Stomach (tissue), 9 donors: ENCODE results near the gene GCK. TPM values are rescaled to one million over a fixed set of nuclear protein-coding genes. Genes with fewer than 3 reads are reported as not detected.
A peak's percentile ranks its signal among the peaks of the same experiment; 100 is the strongest.

ENCODE experiments used
- DNase-seq, 2 donors: peaks; one replicate each; pipeline versions ENCODE4 v3.0.0 to v3.0.0-alpha.2; 2013 to 2019
- H3K27ac ChIP-seq, 5 donors: fragments of 200-600 bp in 4 of 5; sonication (generic) in 4 of 5; one replicate each; pipeline ENCODE4 v1.5.1; 2013 to 2019; ENCODE audit warnings: mild to moderate bottlenecking in 1 of 5, moderate library complexity in 1 of 5
- H3K27me3 ChIP-seq, 3 donors: fragments of 200-600 bp; sonication (generic); one replicate each; pipeline ENCODE4 v1.5.1; 2017 to 2019; ENCODE audit warnings: mixed run types in 1 of 3
- H3K36me3 ChIP-seq, 4 donors: fragments of 200-600 bp; sonication (generic); 1 replicate in 3 of 4; 2 replicates in 1 of 4; pipeline ENCODE4 v1.5.1; 2016 to 2019
- H3K4me1 ChIP-seq, 4 donors: fragments of 200-600 bp; sonication (generic); one replicate each; pipeline ENCODE4 v1.5.1; 2016 to 2019
- H3K4me3 ChIP-seq, 4 donors: fragments of 200-600 bp; sonication (generic) in 3 of 4; one replicate each; pipeline ENCODE4 v1.5.1; 2016 to 2019; ENCODE audit warnings: mild to moderate bottlenecking in 1 of 4
- H3K9me3 ChIP-seq, 4 donors: fragments of 200-600 bp; sonication (generic); one replicate each; pipeline ENCODE4 v1.5.1; 2016 to 2019
- EP300 ChIP-seq: sonication (generic); formaldehyde crosslinking; IDR thresholded peaks from one replicate; pipeline ENCODE4 v1.6.1; 2017; ENCODE audit warnings: antibody characterized with exemption
- POLR2A ChIP-seq, 4 donors: fragments of 450-650 bp; IDR thresholded peaks; one replicate each; pipeline ENCODE4 v1.6.1; 2016; ENCODE audit warnings: antibody characterized with exemption in 4 of 4, control low read depth in 2 of 4, mild to moderate bottlenecking in 1 of 4, moderate library complexity in 1 of 4
- POLR2AphosphoS5 ChIP-seq, 3 donors: sonication (generic); formaldehyde crosslinking; IDR thresholded peaks; one replicate each; pipeline ENCODE4 v1.6.1; 2016; ENCODE audit warnings: antibody characterized with exemption in 3 of 3
- WGBS, 5 donors: extraction: QIAGEN DNeasy Blood & Tissue Kit in 3 of 5; methylation state at CpG; one replicate each; pipeline versions ENCODE4 v1.1.5 to v1.1.7; 2013 to 2018; 5-methylcytosine and 5-hydroxymethylcytosine counted together
- intact Hi-C: fragments of 100-400 bp; cut with DNase I; formaldehyde crosslinking; loops from one replicate; pipeline ENCODE4 v1.15.1; 2023; ENCODE audit warnings: low total_unique reads
- polyA plus RNA-seq, 3 donors: library from polyadenylated mRNA; stranded (reverse); fragments of 200-250 nt; gene quantifications; one replicate each; pipeline ENCODE4 v1.2.3, GENCODE V29; 2013
- total RNA-seq, 5 donors: library from RNA; depleted of rRNA; stranded (reverse); fragments of >200 nt; gene quantifications; one replicate each; pipeline versions ENCODE4 v1.1.0 to v1.2.3, GENCODE V29; 2014 to 2016
- TF ChIP-seq, protein P1 (sequence below), 7 experiments: fragments of 450-650 bp in 4 of 7; fragments of 200-600 bp in 3 of 7; sonication (generic) in 3 of 7; IDR thresholded peaks; one replicate each; pipeline ENCODE4 v1.5.1; 2016 to 2019; ENCODE audit warnings: antibody characterized with exemption in 7 of 7, control low read depth in 2 of 7, mild to moderate bottlenecking in 1 of 7
- donor health status: healthy with polysubstance abuse.
- donor health status: Bipolar disorder and iron deficiency.
- donor health status: healthy.

GCK gene
- total and polyA plus RNA-seq, 8 donors: 0.55 to 1.9 (median 1.1) TPM; not detected in 4

DNA sequence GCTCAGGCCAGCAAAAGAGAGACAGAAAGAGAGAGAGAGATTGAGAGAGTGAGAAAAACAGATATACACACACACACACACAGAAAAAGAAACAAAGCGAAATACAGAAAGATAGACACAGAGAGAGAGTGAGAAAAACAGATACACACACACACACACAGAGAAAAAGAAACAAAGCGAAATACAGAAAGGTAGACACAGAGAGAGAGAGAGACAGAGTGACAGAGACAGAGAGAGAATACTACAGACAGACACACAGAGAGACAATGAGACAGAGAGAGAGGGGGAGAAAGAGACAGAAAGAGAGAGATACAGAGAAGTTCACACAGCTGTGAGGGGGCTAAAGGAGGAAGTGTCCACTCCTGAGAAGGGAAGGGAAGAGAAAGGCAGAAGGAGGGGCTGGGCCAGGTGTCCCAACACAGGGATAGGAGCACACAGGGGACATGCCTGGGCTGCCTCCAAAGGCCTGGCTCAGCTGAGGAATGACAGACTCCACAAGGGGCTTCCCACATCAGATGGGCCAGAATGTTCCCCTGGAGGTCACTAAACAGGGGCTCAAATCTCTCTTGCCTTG lies 4.3 kb downstream of the GCK start:
- TF ChIP-seq EP300: no peak
- TF ChIP-seq, protein P1, sequence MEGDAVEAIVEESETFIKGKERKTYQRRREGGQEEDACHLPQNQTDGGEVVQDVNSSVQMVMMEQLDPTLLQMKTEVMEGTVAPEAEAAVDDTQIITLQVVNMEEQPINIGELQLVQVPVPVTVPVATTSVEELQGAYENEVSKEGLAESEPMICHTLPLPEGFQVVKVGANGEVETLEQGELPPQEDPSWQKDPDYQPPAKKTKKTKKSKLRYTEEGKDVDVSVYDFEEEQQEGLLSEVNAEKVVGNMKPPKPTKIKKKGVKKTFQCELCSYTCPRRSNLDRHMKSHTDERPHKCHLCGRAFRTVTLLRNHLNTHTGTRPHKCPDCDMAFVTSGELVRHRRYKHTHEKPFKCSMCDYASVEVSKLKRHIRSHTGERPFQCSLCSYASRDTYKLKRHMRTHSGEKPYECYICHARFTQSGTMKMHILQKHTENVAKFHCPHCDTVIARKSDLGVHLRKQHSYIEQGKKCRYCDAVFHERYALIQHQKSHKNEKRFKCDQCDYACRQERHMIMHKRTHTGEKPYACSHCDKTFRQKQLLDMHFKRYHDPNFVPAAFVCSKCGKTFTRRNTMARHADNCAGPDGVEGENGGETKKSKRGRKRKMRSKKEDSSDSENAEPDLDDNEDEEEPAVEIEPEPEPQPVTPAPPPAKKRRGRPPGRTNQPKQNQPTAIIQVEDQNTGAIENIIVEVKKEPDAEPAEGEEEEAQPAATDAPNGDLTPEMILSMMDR (IDR thresholded peaks at IDR 0.05): no peak
- no peak for TF ChIP-seq POLR2A (IDR thresholded peaks at IDR 0.05)
- TF ChIP-seq POLR2AphosphoS5 (IDR thresholded peaks at IDR 0.05): no peak
- H3K27me3 ChIP-seq: peaks cover 0 to 14% (median 0%) of the 10 kb centered on the region in 3 donors
- H3K9me3 ChIP-seq: peaks cover 0 to 17% (median 11%) of the 10 kb centered on the region in 4 donors
- H3K27ac ChIP-seq: no peak overlapping the region
- intact Hi-C loops: no loop called here
- peaks cover 0 to 6% (median 0%) of the 10 kb centered on the region in 4 donors for H3K36me3 ChIP-seq
- WGBS, 5 donors: 79 to 92% (median 89%) methylated on average over 2 of the region's 2 CpGs
- no peaks in the 10 kb centered on the region for H3K4me1 ChIP-seq
- H3K4me3 ChIP-seq: no peak overlapping the region
- no peak for DNase-seq

DNA sequence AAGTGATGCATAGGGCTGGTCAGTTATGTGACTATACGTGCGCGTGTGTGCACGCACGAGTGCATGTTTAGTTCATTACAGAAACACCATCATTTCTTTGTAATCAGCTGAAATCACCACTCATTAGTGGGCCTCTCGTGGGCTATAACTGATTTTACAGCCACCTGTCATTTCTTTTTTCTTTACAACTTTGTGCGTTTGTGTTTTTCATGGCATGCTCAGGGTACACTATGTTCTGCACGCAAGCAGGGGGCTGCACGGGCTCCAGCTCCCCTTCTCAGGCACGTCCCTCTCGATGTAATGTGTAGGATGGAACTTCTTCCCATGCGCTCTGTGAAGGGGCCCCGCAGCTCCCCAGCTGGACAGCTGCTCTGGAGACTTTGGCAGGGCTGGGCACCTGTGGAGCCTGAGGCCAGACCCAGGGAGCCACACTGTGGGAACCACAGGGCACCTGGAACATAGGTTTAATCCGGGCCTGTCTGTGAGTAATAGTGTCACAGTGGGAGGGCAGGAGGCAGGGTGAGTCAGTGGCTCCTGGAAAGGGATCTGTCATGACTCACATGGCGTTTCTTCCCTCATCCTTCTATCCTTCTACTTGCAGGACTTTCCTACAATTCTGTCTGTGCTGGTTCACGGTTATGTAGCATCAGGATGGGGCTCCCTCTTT lies 4.9 kb downstream of the GCK start:
- TF ChIP-seq POLR2A (IDR thresholded peaks at IDR 0.05): no peak
- no peak overlapping the region for H3K27ac ChIP-seq
- H3K9me3 ChIP-seq: peaks cover 0 to 17% (median 11%) of the 10 kb centered on the region in 4 donors
- peaks cover 0 to 14% (median 0%) of the 10 kb centered on the region in 3 donors for H3K27me3 ChIP-seq
- H3K4me3 ChIP-seq: no peak overlapping the region
- peaks cover 0 to 6% (median 0%) of the 10 kb centered on the region in 4 donors for H3K36me3 ChIP-seq
- no peaks in the 10 kb centered on the region for H3K4me1 ChIP-seq
- intact Hi-C loops: no loop called here
- WGBS, 5 donors: 73 to 75% (median 73%) methylated on average over 16 of the region's 16 CpGs
- peak in 1 of 2 donors; percentile 44 for DNase-seq

DNA sequence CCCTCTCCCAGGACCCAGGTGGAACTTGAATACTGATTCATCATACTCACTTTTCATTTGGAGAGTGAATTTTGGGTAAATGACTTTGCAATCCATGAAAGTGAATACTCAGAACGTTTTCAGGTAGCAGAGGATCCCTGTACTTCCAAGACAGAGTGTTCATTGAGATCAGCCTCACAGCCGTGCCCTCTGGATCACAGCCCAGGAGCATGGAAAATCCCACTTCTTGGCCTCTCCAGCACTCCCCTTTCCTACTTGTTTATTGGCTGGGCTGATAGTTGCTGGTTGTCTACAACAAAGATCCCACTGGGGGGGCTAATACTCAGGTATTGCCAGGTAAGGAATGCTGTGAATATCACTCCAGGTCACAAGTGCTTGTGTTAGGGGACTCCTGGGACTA lies 5.9 kb downstream of the GCK start:
- no peak overlapping the region for H3K4me3 ChIP-seq
- no peaks in the 10 kb centered on the region for H3K4me1 ChIP-seq
- WGBS, 5 donors: 29 to 36% (median 31%) methylated on average over 2 of the region's 2 CpGs
- peaks cover 0 to 14% (median 0%) of the 10 kb centered on the region in 3 donors for H3K27me3 ChIP-seq
- no peak overlapping the region for H3K27ac ChIP-seq
- no peak for DNase-seq
- TF ChIP-seq, protein P1 (IDR thresholded peaks at IDR 0.05): no peak
- TF ChIP-seq POLR2AphosphoS5 (IDR thresholded peaks at IDR 0.05) (no peak), POLR2A (IDR thresholded peaks at IDR 0.05) (no peak), EP300 (no peak)
- H3K9me3 ChIP-seq: peaks cover 0 to 17% (median 11%) of the 10 kb centered on the region in 4 donors
- intact Hi-C loops: no loop called here
- H3K36me3 ChIP-seq: peaks cover 0 to 6% (median 0%) of the 10 kb centered on the region in 4 donors

DNA sequence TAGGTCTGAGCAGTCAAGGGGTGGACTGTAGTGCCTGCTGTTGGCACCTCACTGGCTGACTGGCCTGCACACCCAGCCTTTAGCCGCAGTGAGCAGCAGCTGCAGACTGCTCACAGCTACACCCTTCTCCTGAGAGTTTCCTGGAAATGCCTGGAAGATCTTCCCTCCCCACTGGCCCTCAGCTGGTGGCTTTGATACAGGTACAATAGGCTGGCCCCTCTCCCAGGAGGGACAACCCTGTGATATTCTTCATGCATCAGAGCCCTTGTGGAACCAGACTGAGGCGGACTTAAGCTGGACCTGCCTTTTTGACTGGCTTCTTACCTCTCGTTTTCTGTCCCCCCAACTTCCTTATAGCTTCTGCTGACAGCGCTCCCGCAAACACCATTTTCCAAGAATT lies 6.4 kb downstream of the GCK start:
- Histone ChIP-seq H3K4me1 (no peaks in the 10 kb centered on the region), H3K4me3 (no peak overlapping the region), H3K27me3 (peaks cover 0 to 14% (median 0%) of the 10 kb centered on the region in 3 donors), H3K27ac (no peak overlapping the region), H3K9me3 (peaks cover 0 to 17% (median 11%) of the 10 kb centered on the region in 4 donors), H3K36me3 (peaks cover 0 to 6% (median 0%) of the 10 kb centered on the region in 4 donors)
- intact Hi-C loops: no loop called here
- no peak for TF ChIP-seq POLR2AphosphoS5 (IDR thresholded peaks at IDR 0.05)
- TF ChIP-seq EP300: no peak
- DNase-seq: no peak
- WGBS, 5 donors: 71 to 88% (median 81%) methylated on average over 5 of the region's 5 CpGs

DNA sequence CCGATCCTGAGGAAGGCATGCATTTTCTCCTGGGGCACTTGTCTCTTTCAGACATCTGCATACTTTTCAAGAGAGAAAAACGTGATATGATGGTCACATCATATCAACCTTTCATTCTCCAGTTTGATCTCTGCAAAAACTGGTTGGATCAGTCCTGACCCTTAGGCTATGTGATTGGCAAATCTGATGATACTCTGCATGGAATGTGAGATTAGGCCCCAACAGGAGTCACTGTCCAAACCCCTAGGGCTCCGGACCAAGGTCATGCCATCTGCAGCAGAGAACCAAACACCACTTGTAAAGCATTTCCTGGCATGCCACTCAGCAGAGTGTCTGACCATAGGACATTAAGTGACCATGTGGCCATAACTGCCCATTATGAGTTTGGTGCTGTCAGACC lies 8.6 kb downstream of the GCK start:
- no peak for DNase-seq
- Histone ChIP-seq H3K4me1 (no peaks in the 10 kb centered on the region), H3K4me3 (no peak overlapping the region), H3K36me3 (peaks cover 0 to 6% (median 0%) of the 10 kb centered on the region in 4 donors), H3K9me3 (peaks cover 0 to 17% (median 11%) of the 10 kb centered on the region in 4 donors), H3K27ac (no peak overlapping the region), H3K27me3 (peaks cover 0 to 23% (median 4%) of the 10 kb centered on the region in 3 donors)
- 45 to 56% (median 52%) methylated on average over 3 of the region's 3 CpGs for WGBS, 5 donors
- TF ChIP-seq EP300: no peak
- TF ChIP-seq POLR2A (IDR thresholded peaks at IDR 0.05): no peak
- TF ChIP-seq, protein P1 (IDR thresholded peaks at IDR 0.05): no peak
- TF ChIP-seq POLR2AphosphoS5 (IDR thresholded peaks at IDR 0.05): no peak
- intact Hi-C loops: no loop called here
